Thoracic aorta (tissue), 2 donors: ENCODE measurements around the gene TMEM88. TPM values are rescaled to one million over a fixed set of nuclear protein-coding genes. Genes with fewer than 3 reads are reported as not detected.
A peak's percentile ranks its signal among the peaks of the same experiment; 100 is the strongest.

ENCODE experiments used
- ATAC-seq: fragments of 150-250 bp; one replicate; pipeline ENCODE4 v1.8.0; 2017; ENCODE audit warnings: low read depth; ENCODE audit not compliant: insufficient number of reproducible peaks, low FRiP score
- DNase-seq: peaks from one replicate; pipeline ENCODE4 v3.0.0-alpha.2; 2020; ENCODE audit warnings: low spot score
- H3K27ac ChIP-seq, 2 donors: fragments of 200-600 bp; sonication (generic); 1 replicate in 1 of 2; 2 replicates in 1 of 2; pipeline ENCODE4 v1.5.1; 2016; ENCODE audit warnings: mild to moderate bottlenecking in 2 of 2, moderate library complexity in 2 of 2
- H3K27me3 ChIP-seq: fragments of 200-600 bp; sonication (generic); replicated peaks from 2 replicates; pipeline ENCODE4 v1.6.0; 2016; ENCODE audit warnings: mild to moderate bottlenecking; ENCODE audit not compliant: insufficient read depth
- H3K36me3 ChIP-seq: fragments of 200-600 bp; sonication (generic); one replicate; pipeline ENCODE4 v1.5.1; 2016
- H3K4me1 ChIP-seq, 2 donors: fragments of 200-600 bp; sonication (generic); 1 replicate in 1 of 2; 2 replicates in 1 of 2; pipeline versions ENCODE4 v1.5.1 to v1.6.0; 2016; ENCODE audit warnings: low read depth in 2 of 2, mild to moderate bottlenecking in 1 of 2; ENCODE audit not compliant: control insufficient read depth in 1 of 2
- H3K4me3 ChIP-seq: fragments of 200-600 bp; sonication (generic); 2 replicates; pipeline ENCODE4 v1.5.1; 2016; ENCODE audit warnings: mild to moderate bottlenecking
- H3K9me3 ChIP-seq: fragments of 200-600 bp; sonication (generic); 2 replicates; pipeline ENCODE4 v1.5.1; 2016
- CTCF ChIP-seq: fragments of 200-600 bp; sonication (generic); IDR thresholded peaks from one replicate; pipeline ENCODE4 v1.5.1; 2019; ENCODE audit warnings: antibody characterized with exemption
- total RNA-seq, 2 donors: library from RNA; depleted of rRNA; stranded (reverse); fragments of >200 nt; gene quantifications; one replicate each; pipeline versions ENCODE4 v1.1.0 to v1.2.3, GENCODE V29; 2016

The TMEM88 gene
- total RNA-seq, 2 donors from 2014 or later = 4.1 to 21.9 TPM

- TF ChIP-seq CTCF = no peak
- no peaks in the 10 kb centered on the region for H3K36me3 ChIP-seq
- peak within 1 kb of the TSS; percentile 95 for H3K27ac ChIP-seq
- DNase-seq = peak; percentile 88
- peaks cover 17 to 24% of the 10 kb centered on the region in 2 donors for H3K4me1 ChIP-seq
- H3K4me3 ChIP-seq = peak within 1 kb of the TSS; percentile 80
- no peaks in the 10 kb centered on the region for H3K9me3 ChIP-seq
- ATAC-seq = peak; percentile 54
- no peaks in the 10 kb centered on the region for H3K27me3 ChIP-seq
These were observed 20.9 kb upstream of the TMEM88 start, which contains the start of gene KDM6B for GRCh38 chr17:7833795-7834541. Gene KDM6B (plus strand): TSS chr17:7834217. CDS start chr17:7845555, 11,338 bp downstream.

DNA sequence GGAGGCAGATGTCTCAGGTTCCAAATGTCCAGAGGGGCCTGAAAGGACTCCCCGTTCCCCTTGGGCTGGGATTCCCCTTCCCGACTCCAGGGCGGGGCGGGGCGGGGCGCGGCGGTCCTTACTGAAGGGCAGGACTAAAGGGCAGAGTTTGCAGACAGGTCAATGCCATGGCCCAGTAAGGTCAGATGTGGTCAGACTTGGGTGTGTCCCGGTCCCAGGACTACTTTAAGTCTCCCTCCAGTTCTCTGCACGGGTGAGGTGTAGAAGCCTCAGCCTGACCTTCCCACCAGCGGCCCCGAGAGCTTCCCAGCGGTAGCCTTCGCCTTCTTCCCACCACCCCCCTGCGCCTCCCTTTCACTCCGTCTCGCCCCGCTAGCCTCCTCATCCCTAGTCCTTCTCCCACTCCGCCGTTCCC, 20.3 kb upstream of the TMEM88 start:
- H3K27ac ChIP-seq = peak overlapping the region; percentile 95
- no peak for TF ChIP-seq CTCF
- DNase-seq = no peak

DNA sequence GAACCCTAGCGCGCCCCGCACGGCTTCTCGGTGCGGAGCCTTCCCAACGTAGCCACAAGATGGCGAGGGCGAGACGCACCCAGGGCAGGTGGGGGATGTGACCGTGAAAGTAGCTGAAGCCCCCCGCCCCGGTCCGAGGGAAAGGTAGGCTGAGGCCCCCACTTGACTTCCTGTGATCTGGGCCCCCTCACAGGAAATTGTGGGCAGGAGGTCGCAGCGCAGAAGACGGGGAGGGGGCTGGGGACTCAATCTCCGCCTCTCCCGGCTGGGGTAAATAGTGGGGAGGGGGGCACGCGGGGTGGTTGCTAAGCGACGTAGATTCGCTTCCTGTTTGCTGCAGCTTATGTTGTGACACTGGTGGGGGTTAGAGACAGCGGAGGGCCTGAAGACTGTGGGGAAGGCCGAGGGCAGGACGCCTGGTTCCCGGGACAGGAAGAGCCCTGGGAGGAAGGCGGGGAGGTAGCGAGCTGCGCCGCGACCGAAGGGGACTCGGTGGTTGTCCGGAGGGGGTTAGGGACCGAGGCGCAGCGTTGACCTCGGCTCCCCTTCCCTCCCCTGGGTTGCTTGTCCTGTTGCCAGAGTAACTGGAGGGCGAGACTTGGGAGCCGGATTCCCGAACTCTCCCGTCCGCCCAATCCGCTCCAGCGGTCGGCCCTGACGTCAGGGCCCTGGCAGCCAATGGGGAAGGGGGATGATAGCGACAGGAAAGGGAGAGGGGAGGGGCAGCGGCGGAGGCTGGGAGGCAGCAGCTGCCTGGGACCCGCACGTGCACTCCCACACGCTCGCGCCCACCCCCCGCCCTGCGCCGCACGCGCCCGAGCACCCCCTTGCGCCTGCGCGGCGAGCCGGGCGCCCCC, 19.7 kb upstream of the TMEM88 start:
- Histone ChIP-seq H3K27me3 (no peaks in the 10 kb centered on the region), H3K36me3 (no peaks in the 10 kb centered on the region), H3K4me1 (peaks cover 17 to 24% of the 10 kb centered on the region in 2 donors), H3K4me3 (peak overlapping the region; percentile 80), H3K9me3 (no peaks in the 10 kb centered on the region), H3K27ac (peak overlapping the region; percentile 95)
- peak; percentile 62 for TF ChIP-seq CTCF
- DNase-seq = peak; percentile 93
- ATAC-seq = peak; percentile 68

More for the DNA sequence above, 20.3 kb upstream of the TMEM88 start:
- Histone ChIP-seq H3K4me1 (peaks cover 17 to 24% of the 10 kb centered on the region in 2 donors), H3K36me3 (no peaks in the 10 kb centered on the region), H3K27me3 (no peaks in the 10 kb centered on the region), H3K4me3 (peak overlapping the region; percentile 80), H3K9me3 (no peaks in the 10 kb centered on the region)
- peak; percentile 8 for ATAC-seq

DNA sequence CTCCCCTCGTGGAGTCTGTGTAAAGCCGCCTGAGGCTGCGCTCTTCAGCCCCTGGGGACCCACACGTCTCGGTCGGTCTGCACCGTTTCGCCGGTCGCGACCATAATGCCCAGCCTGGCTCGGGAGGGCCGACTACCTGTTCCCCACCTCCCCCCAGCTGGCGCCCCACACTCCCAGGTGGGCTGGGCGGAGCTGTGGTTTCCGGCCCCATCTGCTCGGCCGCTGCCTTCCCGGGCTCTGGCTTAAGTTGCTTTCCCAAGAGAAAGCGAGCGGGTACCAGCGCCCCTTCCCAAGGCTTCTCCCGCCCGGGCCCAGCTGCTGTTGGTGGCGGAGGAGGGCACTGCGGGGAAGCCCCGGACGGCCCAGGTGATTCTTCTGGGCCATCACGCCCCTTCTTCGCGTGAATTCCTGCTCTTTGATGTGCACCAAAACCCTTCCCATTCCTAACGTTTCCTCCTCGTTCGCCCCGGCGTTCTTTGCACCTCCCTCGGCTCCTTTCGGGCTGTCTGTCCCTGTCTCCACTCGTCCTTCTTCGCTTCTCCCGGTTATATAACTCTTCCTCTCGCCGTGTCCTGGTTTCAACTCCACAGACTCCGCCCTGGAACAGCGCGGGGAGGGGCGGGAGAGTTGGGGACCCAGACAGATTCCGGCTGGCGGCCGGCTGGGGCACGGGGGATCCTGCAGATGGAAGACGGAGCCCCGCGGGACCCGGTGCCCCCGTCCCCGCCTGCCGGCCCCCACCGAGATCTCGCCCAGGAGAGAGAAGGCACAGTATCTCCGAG, 18.9 kb upstream of the TMEM88 start:
- Histone ChIP-seq H3K9me3 (no peaks in the 10 kb centered on the region), H3K4me3 (peak overlapping the region; percentile 80), H3K4me1 (peaks cover 19 to 31% of the 10 kb centered on the region in 2 donors), H3K27me3 (no peaks in the 10 kb centered on the region), H3K27ac (peak overlapping the region; percentile 95), H3K36me3 (no peaks in the 10 kb centered on the region)
- ATAC-seq (no peak), DNase-seq (no peak)
- no peak for TF ChIP-seq CTCF
